GM06990 (cell line): ENCODE results near the gene TMEM202.

Experiments
- DNase-seq: peaks from one replicate; pipeline ENCODE4 v3.0.0-alpha.2; 2011; ENCODE audit not compliant: insufficient read length; ENCODE audit errors: extremely low read depth
- H3K27me3 ChIP-seq: replicated peaks from 2 replicates; pipeline ENCODE4 v1.6.0; 2011; ENCODE audit warnings: low read length; ENCODE audit not compliant: control insufficient read depth, insufficient read depth
- H3K36me3 ChIP-seq: 2 replicates; pipeline ENCODE4 v1.5.1; 2011; ENCODE audit warnings: low read length; ENCODE audit not compliant: control insufficient read depth, insufficient read depth
- H3K4me3 ChIP-seq: replicated peaks from 2 replicates; pipeline ENCODE4 v1.5.1; 2011; ENCODE audit warnings: low read depth, mild to moderate bottlenecking, control low read depth, low read length
- CTCF ChIP-seq: IDR thresholded peaks from 2 replicates; pipeline ENCODE4 v1.5.1; 2011; ENCODE audit warnings: low read length, control low read depth, mild to moderate bottlenecking, inconsistent platforms; ENCODE audit not compliant: insufficient read depth, poor library complexity, severe bottlenecking

Gene TMEM202

GRCh38 chr15:72450805-72451204 lies 52.7 kb downstream of the TMEM202 start:
- no peak for DNase-seq
- H3K36me3 ChIP-seq = no peaks in the 10 kb centered on the region
- no peaks in the 10 kb centered on the region for H3K27me3 ChIP-seq
- no peak for TF ChIP-seq CTCF
- no peak overlapping the region for H3K4me3 ChIP-seq

- Histone ChIP-seq H3K27me3 (no peaks in the 10 kb centered on the region), H3K36me3 (no peaks in the 10 kb centered on the region), H3K4me3 (no peak overlapping the region)
- no peak for DNase-seq
- no peak for TF ChIP-seq CTCF
Observed at GRCh38 chr15:72451224-72451623, 53.1 kb downstream of the TMEM202 start.

GRCh38 chr15:72456684-72457083 lies 58.6 kb downstream of the TMEM202 start:
- DNase-seq = no peak
- Histone ChIP-seq H3K4me3 (no peak overlapping the region), H3K36me3 (no peaks in the 10 kb centered on the region), H3K27me3 (no peaks in the 10 kb centered on the region)
- TF ChIP-seq CTCF = no peak
